Stomach (tissue), 4 donors: Measurements from ENCODE around the gene ROCK2.

Experiments
- CTCF ChIP-seq, 7 experiments: fragments of 450-650 bp in 4 of 7; fragments of 200-600 bp in 3 of 7; sonication (generic) in 3 of 7; IDR thresholded peaks; one replicate each; pipeline ENCODE4 v1.5.1; 2016 to 2019; ENCODE audit warnings: antibody characterized with exemption in 7 of 7, control low read depth in 2 of 7, mild to moderate bottlenecking in 1 of 7
- EP300 ChIP-seq: sonication (generic); formaldehyde crosslinking; IDR thresholded peaks from one replicate; pipeline ENCODE4 v1.6.1; 2017; ENCODE audit warnings: antibody characterized with exemption
- POLR2A ChIP-seq, 4 donors: fragments of 450-650 bp; IDR thresholded peaks; one replicate each; pipeline ENCODE4 v1.6.1; 2016; ENCODE audit warnings: antibody characterized with exemption in 4 of 4, control low read depth in 2 of 4, mild to moderate bottlenecking in 1 of 4, moderate library complexity in 1 of 4
- POLR2AphosphoS5 ChIP-seq, 3 donors: sonication (generic); formaldehyde crosslinking; IDR thresholded peaks; one replicate each; pipeline ENCODE4 v1.6.1; 2016; ENCODE audit warnings: antibody characterized with exemption in 3 of 3

- TF ChIP-seq CTCF (IDR thresholded peaks at IDR 0.05), result no peak
- no peak for TF ChIP-seq POLR2A (IDR thresholded peaks at IDR 0.05)
- no peak for TF ChIP-seq POLR2AphosphoS5 (IDR thresholded peaks at IDR 0.05)
- TF ChIP-seq EP300, result no peak
Measured at GRCh38 chr2:11242542-11243174, 101.8 kb downstream of the ROCK2 start.
